Upper lobe of right lung (tissue), 1 donor: ENCODE measurements around the gene RAB26. TPM values are rescaled to one million over a fixed set of nuclear protein-coding genes. Genes with fewer than 3 reads are reported as not detected.
"Not testable (repeated sequence)": the region's sequence is repeated elsewhere in the genome, so short reads cannot be mapped to it uniquely, and the experiment has no call there.

ENCODE experiments used
- ATAC-seq: fragments of 200-7000 bp; cut with Tn5 transposase; one replicate; pipeline ENCODE4 v1.9.1; 2020; ENCODE audit warnings: mild to moderate bottlenecking, moderate library complexity
- DNase-seq: peaks from one replicate; pipeline ENCODE4 v3.0.0-alpha.2; 2020
- H3K27ac ChIP-seq: fragments of 200-600 bp; one replicate; pipeline ENCODE4 v1.8.0; 2022
- H3K27me3 ChIP-seq: fragments of 200-600 bp; one replicate; pipeline ENCODE4 v1.8.0; 2022; ENCODE audit warnings: mild to moderate bottlenecking
- H3K36me3 ChIP-seq: fragments of 200-600 bp; one replicate; pipeline ENCODE4 v1.8.0; 2022
- H3K4me1 ChIP-seq: fragments of 200-600 bp; one replicate; pipeline ENCODE4 v1.8.0; 2022
- H3K4me3 ChIP-seq: fragments of 200-600 bp; one replicate; pipeline ENCODE4 v1.8.0; 2022; ENCODE audit warnings: mild to moderate bottlenecking
- H3K9me3 ChIP-seq: fragments of 200-600 bp; one replicate; pipeline ENCODE4 v1.8.0; 2022
- intact Hi-C: fragments of 100-400 bp; cut with DNase I; formaldehyde crosslinking; loops from one replicate; pipeline ENCODE4 v1.11.0; 2022
- total RNA-seq: library from RNA; stranded (reverse); fragmentation: NEBNext Ultra II Directional; extraction: Animal tissue kit (Norgen Biotek cat#: 25700); gene quantifications from one replicate; pipeline ENCODE4 v1.2.1, GENCODE V29; 2021
- TF ChIP-seq, protein P1 (sequence below): fragments of 200-600 bp; IDR thresholded peaks from one replicate; pipeline ENCODE4 v1.8.0; 2022; ENCODE audit warnings: antibody characterized with exemption
- donor health status: DM: no; HTN: yes; CAD: no; lungs with severe emphysema.

Gene RAB26
- total RNA-seq, 1 donor from 2014 or later, result 0.67 TPM

GRCh38 chr16:2127630-2128280 is 20.7 kb upstream of the RAB26 start:
- intact Hi-C loops, DNase-seq, H3K9me3 ChIP-seq, H3K4me3 ChIP-seq, H3K36me3 ChIP-seq, H3K27me3 ChIP-seq: not testable (repeated sequence)
- ATAC-seq, result peak; percentile 34
- peaks cover 35% of the 10 kb centered on the region for H3K4me1 ChIP-seq
- H3K27ac ChIP-seq, result peak overlapping the region; percentile 47

DNA sequence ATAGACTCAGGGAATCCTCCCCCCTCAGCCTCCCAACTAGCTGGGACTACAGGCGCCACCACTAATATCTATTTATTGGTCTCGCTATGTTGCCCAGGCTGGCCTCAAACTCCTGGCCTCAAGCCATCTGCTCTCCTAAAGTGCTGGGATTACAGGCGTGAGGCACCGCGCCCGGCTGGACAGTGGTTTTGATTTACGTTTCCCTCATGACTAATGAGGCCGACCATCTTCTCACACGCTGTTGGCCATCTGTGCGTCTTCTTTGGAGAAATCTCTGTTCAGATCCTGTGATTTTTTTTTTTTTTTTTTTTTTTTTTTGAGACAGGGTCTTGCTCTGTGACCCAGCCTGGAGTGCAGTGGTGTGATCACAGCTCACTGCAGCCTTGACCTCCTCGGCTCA is 19.2 kb upstream of the RAB26 start:
- peaks cover 29% of the 10 kb centered on the region for H3K4me1 ChIP-seq
- H3K36me3 ChIP-seq, ATAC-seq, DNase-seq, H3K4me3 ChIP-seq, H3K27ac ChIP-seq, H3K27me3 ChIP-seq, H3K9me3 ChIP-seq, intact Hi-C loops: not testable (repeated sequence)

DNA sequence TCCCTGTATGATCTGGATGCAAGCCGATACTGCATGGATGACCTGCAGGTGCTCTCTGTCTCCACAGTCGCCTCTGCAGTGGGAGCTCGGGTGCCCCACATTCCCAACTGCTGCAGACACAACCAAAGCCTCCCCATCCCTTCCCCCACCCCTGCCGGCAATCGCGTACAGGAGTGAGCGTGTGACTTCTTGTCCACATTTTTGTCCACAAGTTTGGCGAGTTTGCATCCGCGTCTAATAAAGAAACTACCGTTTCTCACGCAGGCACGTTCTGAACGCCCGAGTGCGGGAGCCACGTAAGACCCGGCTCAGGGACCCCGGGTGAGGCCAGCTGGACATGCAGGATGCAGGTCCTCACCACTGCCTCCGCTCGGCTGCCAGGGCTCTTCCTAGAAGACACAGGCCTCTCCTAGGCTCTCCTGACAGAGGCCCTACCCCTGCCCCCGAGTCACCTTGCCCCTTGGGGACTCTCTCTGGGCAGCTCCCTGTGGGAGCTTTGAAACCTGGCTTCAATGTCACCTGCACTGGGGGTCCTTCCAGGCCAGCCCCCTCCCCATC is 18.5 kb upstream of the RAB26 start:
- H3K4me1 ChIP-seq, result peaks cover 29% of the 10 kb centered on the region
- H3K36me3 ChIP-seq, H3K27ac ChIP-seq, ATAC-seq, intact Hi-C loops, DNase-seq, H3K27me3 ChIP-seq, H3K9me3 ChIP-seq, H3K4me3 ChIP-seq: not testable (repeated sequence)

DNA sequence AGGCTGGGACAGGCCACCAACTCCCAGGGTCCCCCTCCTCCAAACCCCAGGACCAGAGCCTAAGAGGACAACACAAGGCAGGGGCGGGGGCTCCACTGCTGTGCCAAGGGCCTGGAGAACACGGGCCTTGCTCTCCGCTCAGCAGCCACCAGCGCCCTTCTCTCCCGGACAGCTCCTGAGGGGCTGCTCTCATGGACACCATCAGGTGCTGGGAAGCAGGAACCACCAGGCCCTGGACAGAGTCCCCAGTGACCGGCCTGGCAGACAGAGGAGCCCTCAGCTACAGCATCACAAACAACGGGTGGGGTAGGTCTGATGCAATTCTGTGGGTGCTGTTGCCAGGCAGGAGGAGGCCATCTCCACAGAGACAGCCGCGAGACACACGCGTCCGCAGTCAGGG is 14.6 kb upstream of the RAB26 start:
- not testable (repeated sequence) for H3K4me1 ChIP-seq, DNase-seq

GRCh38 chr16:2135071-2135470 is 13.4 kb upstream of the RAB26 start:
- H3K9me3 ChIP-seq, DNase-seq, H3K27me3 ChIP-seq, ATAC-seq, H3K4me1 ChIP-seq, intact Hi-C loops, H3K36me3 ChIP-seq: not testable (repeated sequence)
- H3K27ac ChIP-seq, result peak overlapping the region; percentile 42
- H3K4me3 ChIP-seq, result peak overlapping the region; percentile 54

More for the DNA sequence above, 14.6 kb upstream of the RAB26 start:
- ATAC-seq, H3K27ac ChIP-seq, H3K36me3 ChIP-seq, intact Hi-C loops, H3K27me3 ChIP-seq, H3K4me3 ChIP-seq, H3K9me3 ChIP-seq: not testable (repeated sequence)

- H3K9me3 ChIP-seq, H3K4me1 ChIP-seq, H3K27me3 ChIP-seq, intact Hi-C loops, H3K36me3 ChIP-seq: not testable (repeated sequence)
- H3K27ac ChIP-seq, result peak within 1 kb of the TSS; percentile 42
- ATAC-seq (peak; percentile 91), DNase-seq (peak; percentile 99)
- peak within 1 kb of the TSS; percentile 54 for H3K4me3 ChIP-seq
Observed at GRCh38 chr16:2135770-2136490, 12.5 kb upstream of the RAB26 start, which contains the start of gene PKD1. Gene PKD1 (minus strand): TSS chr16:2135898. CDS start chr16:2135689, 209 bp downstream.

GRCh38 chr16:2142942-2143877 is 5.2 kb upstream of the RAB26 start:
- H3K4me3 ChIP-seq, result no peak overlapping the region

More at GRCh38 chr16:2142942-2143877, 5.2 kb upstream of the RAB26 start:
- intact Hi-C loops, result loop anchor here (5.0 kb wide), 1 partner anchor 121 kb away; no protein-coding TSS in a partner anchor
- no peak for ATAC-seq
- no peaks in the 10 kb centered on the region for H3K9me3 ChIP-seq
- TF ChIP-seq, protein P1, sequence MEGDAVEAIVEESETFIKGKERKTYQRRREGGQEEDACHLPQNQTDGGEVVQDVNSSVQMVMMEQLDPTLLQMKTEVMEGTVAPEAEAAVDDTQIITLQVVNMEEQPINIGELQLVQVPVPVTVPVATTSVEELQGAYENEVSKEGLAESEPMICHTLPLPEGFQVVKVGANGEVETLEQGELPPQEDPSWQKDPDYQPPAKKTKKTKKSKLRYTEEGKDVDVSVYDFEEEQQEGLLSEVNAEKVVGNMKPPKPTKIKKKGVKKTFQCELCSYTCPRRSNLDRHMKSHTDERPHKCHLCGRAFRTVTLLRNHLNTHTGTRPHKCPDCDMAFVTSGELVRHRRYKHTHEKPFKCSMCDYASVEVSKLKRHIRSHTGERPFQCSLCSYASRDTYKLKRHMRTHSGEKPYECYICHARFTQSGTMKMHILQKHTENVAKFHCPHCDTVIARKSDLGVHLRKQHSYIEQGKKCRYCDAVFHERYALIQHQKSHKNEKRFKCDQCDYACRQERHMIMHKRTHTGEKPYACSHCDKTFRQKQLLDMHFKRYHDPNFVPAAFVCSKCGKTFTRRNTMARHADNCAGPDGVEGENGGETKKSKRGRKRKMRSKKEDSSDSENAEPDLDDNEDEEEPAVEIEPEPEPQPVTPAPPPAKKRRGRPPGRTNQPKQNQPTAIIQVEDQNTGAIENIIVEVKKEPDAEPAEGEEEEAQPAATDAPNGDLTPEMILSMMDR, result no peak
- no peaks in the 10 kb centered on the region for H3K36me3 ChIP-seq
- H3K27me3 ChIP-seq, result no peaks in the 10 kb centered on the region
- H3K27ac ChIP-seq, result no peak overlapping the region
- H3K4me1 ChIP-seq, result peaks cover 12% of the 10 kb centered on the region
- DNase-seq, result no peak
